B cell (primary cell): Measurements from ENCODE around the gene CARNS1.

ENCODE experiments used
- CTCF ChIP-seq: fragments of 200-600 bp; IDR thresholded peaks from one replicate; pipeline ENCODE4 v1.8.0; 2022; ENCODE audit warnings: antibody characterized with exemption, mild to moderate bottlenecking
- EZH2 ChIP-seq: IDR thresholded peaks from 2 replicates; pipeline ENCODE4 v1.6.1; 2012; ENCODE audit warnings: borderline replicate concordance, low read depth, mild to moderate bottlenecking, moderate library complexity, low read length; ENCODE audit not compliant: insufficient read depth, poor library complexity, severe bottlenecking

- TF ChIP-seq CTCF, result no peak
- TF ChIP-seq EZH2, result no peak
These were observed 4.7 kb downstream of the CARNS1 start for GRCh38 chr11:67420147-67420645.
